GM21515 (cell line): ENCODE results near the gene POMT1.
"Not testable (repeated sequence)": the region's sequence is repeated elsewhere in the genome, so short reads cannot be mapped to it uniquely, and the experiment has no call there.

ENCODE experiments used
- ATAC-seq: cut with Tn5 transposase; IDR thresholded peaks from one replicate; pipeline ENCODE4 v1.9.1; 2021; ENCODE audit not compliant: unreplicated experiment

Gene POMT1

GRCh38 chr9:131550465-131550864, 47.7 kb downstream of the POMT1 start:
- not testable (repeated sequence) for ATAC-seq

- ATAC-seq: no peak
These were observed 49.3 kb downstream of the POMT1 start for GRCh38 chr9:131552030-131552429.

DNA sequence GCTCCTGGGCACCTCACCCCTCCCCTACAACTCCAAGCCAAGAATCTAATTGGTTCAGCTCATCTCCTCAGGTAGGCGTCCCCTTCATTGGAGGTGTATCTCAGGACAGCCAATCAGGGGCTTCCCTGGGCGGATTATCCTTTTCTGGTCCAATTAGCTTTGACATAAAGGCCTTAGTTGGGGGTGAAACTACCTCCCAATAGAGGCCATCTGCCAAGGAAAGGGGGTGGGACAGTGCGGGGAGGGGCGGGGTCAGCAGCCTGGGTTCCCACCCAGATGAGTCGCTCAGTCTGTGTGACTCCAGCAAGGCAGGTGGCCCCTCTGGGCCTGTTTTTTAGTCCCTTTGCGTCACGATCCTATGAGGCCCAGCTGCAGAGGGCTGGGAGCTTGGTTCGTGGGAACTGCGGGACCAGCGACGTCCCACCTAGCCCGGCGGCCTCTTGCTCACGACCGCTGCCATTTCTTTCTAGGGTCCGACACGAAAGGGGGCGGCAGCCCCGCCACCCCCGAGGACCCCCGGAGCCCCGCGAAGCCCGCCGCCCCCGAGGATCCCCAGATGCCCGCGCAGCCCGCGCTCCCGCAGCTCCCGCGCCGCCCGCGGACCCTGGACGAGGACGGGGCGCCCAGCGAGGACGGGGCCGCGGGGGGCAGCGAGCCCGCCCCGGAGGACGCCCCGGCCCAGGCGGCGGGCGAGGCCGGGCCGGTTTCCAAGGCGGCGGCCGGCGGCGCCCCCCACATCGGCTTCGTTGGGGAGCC, 51.5 kb downstream of the POMT1 start:
- ATAC-seq: no peak

DNA sequence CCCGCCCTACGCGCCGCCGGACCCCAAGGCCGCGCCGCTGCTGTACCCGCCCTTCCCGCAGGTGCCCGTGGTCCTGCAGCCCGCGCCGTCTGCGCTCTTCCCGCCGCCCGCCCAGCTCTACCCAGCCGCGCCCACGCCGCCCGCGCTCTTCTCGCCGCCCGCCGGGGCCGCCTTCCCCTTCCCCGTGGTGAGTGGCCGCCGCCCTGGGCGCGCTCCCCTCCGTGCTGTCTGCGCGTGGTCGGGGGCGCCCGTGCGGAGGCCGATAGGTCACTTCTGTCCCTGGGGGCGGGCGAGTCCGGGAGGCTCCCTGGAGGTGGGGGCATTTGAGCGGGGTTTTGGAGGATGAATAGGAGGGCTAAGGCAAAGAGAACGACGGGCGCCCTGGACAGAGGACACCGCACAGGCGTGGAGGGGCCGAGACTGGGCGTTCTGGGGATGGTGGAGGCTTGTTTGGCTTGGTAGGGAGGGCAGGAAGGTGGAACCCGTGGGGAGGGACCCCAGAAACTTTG, 52.2 kb downstream of the POMT1 start:
- ATAC-seq: no peak

DNA sequence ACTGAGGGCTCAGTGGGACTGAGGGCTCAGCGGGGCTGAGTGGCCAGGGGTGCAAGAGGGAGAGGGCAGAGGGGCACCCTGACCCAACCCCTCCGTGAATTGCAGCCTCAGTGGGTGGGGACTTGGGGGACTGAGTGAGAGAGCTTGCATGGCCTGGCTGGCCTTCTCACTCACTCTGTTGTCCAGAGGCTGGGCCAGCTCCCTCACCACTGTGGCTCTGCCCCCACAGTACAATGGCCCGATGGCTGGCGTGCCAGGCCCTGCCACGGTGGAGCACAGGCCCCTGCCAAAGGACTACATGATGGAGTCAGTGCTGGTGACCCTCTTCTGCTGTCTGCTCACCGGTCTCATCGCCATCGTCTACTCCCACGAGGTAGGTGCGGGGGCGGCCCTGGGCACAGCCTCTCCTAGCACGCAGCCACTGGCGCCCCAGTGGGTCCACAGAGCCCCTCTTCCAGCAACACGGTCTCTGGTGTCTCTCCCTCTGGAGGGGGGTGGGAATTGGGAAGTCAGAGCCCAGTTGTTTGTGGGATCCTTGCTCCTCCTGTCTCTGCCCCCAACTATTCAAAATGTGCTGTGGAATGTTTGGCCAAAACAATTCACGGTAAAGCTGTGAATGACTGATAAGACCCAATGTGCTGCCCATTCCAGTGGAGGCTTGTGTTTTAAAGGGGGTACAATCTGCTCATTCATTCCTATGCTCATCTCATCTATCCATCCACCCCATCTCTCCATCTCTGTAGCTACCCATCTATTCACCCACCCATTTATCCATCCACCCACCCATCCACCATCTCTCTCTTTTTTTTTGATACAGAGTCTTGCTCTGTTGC, 53.3 kb downstream of the POMT1 start:
- no peak for ATAC-seq

DNA sequence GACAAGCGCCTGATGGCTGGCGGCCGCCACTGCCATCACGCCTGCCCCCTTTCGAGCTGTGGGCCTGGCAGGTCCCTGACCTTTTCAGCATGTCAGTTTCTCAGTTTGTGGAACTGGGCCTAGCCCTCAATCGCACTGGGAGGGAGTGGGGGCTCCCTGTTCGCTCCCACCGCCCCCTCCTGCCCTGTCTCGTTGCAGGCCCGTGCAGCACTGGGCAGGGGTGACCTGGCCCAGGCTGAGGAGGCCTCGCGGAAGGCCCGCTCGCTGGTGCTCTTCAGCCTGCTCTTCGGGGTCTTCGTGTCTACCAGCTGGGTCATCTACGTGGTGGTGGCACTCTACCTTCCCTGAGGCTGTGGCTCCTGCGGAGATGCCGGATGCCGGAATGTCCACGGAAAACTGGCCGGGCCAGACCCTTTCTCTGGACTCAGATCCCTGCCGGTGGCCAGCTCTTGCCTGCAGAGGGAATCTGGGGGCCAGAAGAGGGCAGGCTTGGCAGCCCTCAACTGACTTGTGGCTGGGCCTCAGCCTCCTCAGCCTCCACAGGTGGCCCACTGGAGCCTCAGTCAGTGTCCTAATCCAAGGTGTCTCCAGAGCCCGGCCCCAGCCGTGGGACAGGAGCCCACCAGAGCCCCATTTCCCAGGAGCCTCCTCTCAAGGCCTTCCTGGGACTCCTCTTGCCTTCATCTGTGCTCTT, 55.3 kb downstream of the POMT1 start:
- ATAC-seq: no peak

DNA sequence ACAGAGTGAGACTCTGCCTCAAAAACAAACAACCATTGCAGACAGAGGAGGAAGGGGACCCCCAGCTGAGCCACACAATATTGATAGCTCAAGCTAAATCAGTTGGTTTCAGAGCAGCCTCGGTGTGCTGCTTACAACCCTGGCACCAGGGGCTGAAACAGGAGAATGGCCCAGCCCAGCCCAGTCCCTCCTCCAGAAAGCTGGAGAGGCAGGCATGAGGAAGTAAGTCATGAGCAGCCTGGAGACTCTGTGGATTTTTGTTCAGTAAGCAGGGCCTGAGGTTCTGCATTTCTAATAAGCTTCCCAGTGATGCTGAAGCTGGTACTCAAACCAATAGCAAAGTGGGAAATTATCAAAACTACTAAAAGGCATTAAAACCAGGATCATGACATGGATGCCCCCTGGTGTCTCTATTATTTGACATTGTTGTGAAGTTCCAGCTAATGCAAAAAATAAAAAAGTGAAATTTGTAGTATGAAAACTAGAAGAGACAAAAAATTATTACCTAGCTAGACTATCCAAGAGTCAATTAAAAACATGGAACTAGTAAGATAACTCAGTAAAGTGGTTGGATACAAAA, 56.8 kb downstream of the POMT1 start:
- no peak for ATAC-seq

- ATAC-seq: no peak
These were observed 59.6 kb downstream of the POMT1 start for GRCh38 chr9:131562032-131562959.

GRCh38 chr9:131565369-131565768, 62.7 kb downstream of the POMT1 start:
- no peak for ATAC-seq

- no peak for ATAC-seq
These were observed 63.4 kb downstream of the POMT1 start for GRCh38 chr9:131566158-131566557.

DNA sequence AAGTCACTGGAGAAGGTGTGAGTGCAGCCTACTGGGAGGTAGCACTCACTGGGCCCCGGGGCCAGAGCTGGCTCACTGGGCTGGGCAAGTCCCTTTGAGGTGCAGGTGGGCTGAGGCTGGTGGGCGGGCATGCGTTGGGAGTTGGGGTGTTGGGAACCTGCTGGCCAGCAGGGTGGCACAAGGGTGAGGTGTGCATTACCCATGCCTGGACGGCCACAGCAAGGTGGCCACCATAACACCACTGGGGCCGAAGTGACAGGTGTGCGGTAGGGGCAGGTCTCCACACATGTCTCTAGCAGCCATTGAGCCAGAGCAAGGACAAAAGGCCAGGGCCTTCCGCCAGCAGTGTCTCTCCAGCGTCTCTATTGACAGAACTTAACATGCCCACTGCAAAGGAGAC, 65.2 kb downstream of the POMT1 start:
- ATAC-seq: no peak
